Uterus (tissue), 4 donors: ENCODE results near the gene SMIM32. TPM values are rescaled to one million over a fixed set of nuclear protein-coding genes. Genes with fewer than 3 reads are reported as not detected.

Source experiments
- DNase-seq, 2 donors: peaks; one replicate each; pipeline ENCODE4 v3.0.0-alpha.2; 2019 to 2020
- H3K27ac ChIP-seq, 2 donors: fragments of 200-600 bp; sonication (generic); 1 replicate in 1 of 2; 2 replicates in 1 of 2; pipeline ENCODE4 v1.5.1; 2016 to 2018
- H3K27me3 ChIP-seq, 2 donors: fragments of 200-600 bp; sonication (generic); one replicate each; pipeline ENCODE4 v1.5.1; 2018 to 2019; ENCODE audit warnings: control low read depth in 1 of 2
- H3K36me3 ChIP-seq, 2 donors: fragments of 200-600 bp; sonication (generic); one replicate each; pipeline ENCODE4 v1.5.1; 2019; ENCODE audit warnings: control low read depth in 1 of 2
- H3K4me1 ChIP-seq, 2 donors: fragments of 200-600 bp; sonication (generic); one replicate each; pipeline ENCODE4 v1.5.1; 2018 to 2019; ENCODE audit warnings: control low read depth in 1 of 2
- H3K4me3 ChIP-seq, 2 donors: fragments of 200-600 bp; sonication (generic); 1 replicate in 1 of 2; 2 replicates in 1 of 2; pipeline ENCODE4 v1.5.1; 2018 to 2019; ENCODE audit warnings: mild to moderate bottlenecking in 1 of 2
- H3K9me3 ChIP-seq, 2 donors: fragments of 200-600 bp; sonication (generic); one replicate each; pipeline ENCODE4 v1.5.1; 2019; ENCODE audit warnings: control low read depth in 1 of 2
- CTCF ChIP-seq, 4 experiments: fragments of 200-600 bp in 2 of 4; fragments of 450-650 bp in 2 of 4; sonication (generic) in 2 of 4; IDR thresholded peaks; one replicate each; pipeline ENCODE4 v1.5.1; 2016 to 2019; ENCODE audit warnings: antibody characterized with exemption in 4 of 4, mild to moderate bottlenecking in 2 of 4, moderate library complexity in 1 of 4
- POLR2A ChIP-seq, 2 donors: fragments of 450-650 bp; IDR thresholded peaks; one replicate each; pipeline ENCODE4 v1.6.1; 2016; ENCODE audit warnings: antibody characterized with exemption in 2 of 2, mild to moderate bottlenecking in 1 of 2, moderate library complexity in 1 of 2
- intact Hi-C: fragments of 100-400 bp; cut with DNase I; formaldehyde crosslinking; loops from one replicate; pipeline ENCODE4 v1.15.1; 2023; ENCODE audit warnings: low total_unique reads
- total RNA-seq, 4 donors: library from RNA; depleted of rRNA in 3 of 4; stranded (reverse); fragments of >200 nt in 3 of 4; gene quantifications; one replicate each; pipeline versions ENCODE4 v1.1.0 to v1.2.4, GENCODE V29; 2014 to 2023
- donor health status: DM: yes; HTN: yes; CAD: no.

SMIM32 gene
- total RNA-seq, 4 donors from 2014 or later, result 3.0 TPM; not detected in 3

GRCh38 chr5:136190091-136190720, 2.8 kb downstream of the SMIM32 start:
- no peak for DNase-seq
- TF ChIP-seq POLR2A (IDR thresholded peaks at IDR 0.05), result no peak
- no peak for TF ChIP-seq CTCF (IDR thresholded peaks at IDR 0.05)
- Histone ChIP-seq H3K9me3 (no peaks in the 10 kb centered on the region), H3K27me3 (peaks cover 15 to 16% of the 10 kb centered on the region in 2 donors), H3K36me3 (no peaks in the 10 kb centered on the region), H3K4me1 (peaks cover 0 to 15% of the 10 kb centered on the region in 2 donors), H3K27ac (no peak overlapping the region), H3K4me3 (no peak overlapping the region)
- intact Hi-C loops, result no loop called here

- no peak for TF ChIP-seq POLR2A (IDR thresholded peaks at IDR 0.05)
- no peaks in the 10 kb centered on the region for H3K9me3 ChIP-seq
- peaks cover 0 to 15% of the 10 kb centered on the region in 2 donors for H3K4me1 ChIP-seq
- no peak overlapping the region for H3K4me3 ChIP-seq
- peaks cover 10 to 16% of the 10 kb centered on the region in 2 donors for H3K27me3 ChIP-seq
- no peak for DNase-seq
- intact Hi-C loops, result no loop called here
- no peaks in the 10 kb centered on the region for H3K36me3 ChIP-seq
- H3K27ac ChIP-seq, result no peak overlapping the region
Measured at GRCh38 chr5:136188859-136189258, 4.1 kb downstream of the SMIM32 start.

GRCh38 chr5:136186796-136187195, 6.2 kb downstream of the SMIM32 start:
- TF ChIP-seq CTCF (IDR thresholded peaks at IDR 0.05) (no peak), POLR2A (IDR thresholded peaks at IDR 0.05) (no peak)
- H3K27ac ChIP-seq, result no peak overlapping the region
- H3K4me1 ChIP-seq, result peaks cover 0 to under 1% of the 10 kb centered on the region in 2 donors
- H3K27me3 ChIP-seq, result peaks cover 4 to 8% of the 10 kb centered on the region in 2 donors
- intact Hi-C loops, result no loop called here
- H3K36me3 ChIP-seq, result no peaks in the 10 kb centered on the region
- H3K4me3 ChIP-seq, result no peak overlapping the region
- no peak for DNase-seq
- no peaks in the 10 kb centered on the region for H3K9me3 ChIP-seq

DNA sequence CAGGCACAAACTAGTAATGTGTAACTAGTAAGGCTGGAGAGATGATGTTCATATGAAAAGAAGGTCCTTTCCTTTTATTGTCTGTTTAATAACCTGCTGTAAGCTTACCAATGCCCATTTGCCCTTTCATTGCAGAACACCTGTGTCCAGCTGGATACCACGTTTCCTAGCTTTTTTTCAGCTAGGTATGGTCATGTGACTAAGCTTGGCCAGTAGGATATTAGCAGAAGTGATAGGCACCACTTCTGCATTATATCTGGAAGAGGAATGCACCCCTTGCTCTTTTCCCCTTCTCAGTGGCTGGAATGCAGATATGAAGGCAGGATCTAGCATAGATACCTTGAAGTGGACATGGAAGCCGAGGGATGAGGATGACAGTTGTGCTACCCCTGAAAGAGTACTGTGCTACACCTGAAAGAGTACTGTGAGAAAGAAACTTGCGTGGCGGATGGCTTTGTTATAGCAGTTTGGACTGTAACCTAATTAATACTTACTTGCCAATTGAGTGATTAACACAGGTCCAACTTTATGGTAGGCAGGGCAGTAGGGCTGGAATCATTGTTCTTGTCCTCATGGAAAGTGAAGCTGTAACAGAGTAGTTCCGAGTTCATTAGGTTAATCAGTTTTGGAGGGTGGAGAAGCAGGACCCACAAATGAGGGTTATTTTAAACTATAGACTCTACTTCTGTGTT, 6.8 kb downstream of the SMIM32 start:
- H3K4me1 ChIP-seq, result no peaks in the 10 kb centered on the region
- H3K27me3 ChIP-seq, result peaks cover 0 to 3% of the 10 kb centered on the region in 2 donors
- DNase-seq, result no peak
- no peak overlapping the region for H3K4me3 ChIP-seq
- TF ChIP-seq CTCF (IDR thresholded peaks at IDR 0.05), result no peak
- no peak for TF ChIP-seq POLR2A (IDR thresholded peaks at IDR 0.05)
- H3K27ac ChIP-seq, result no peak overlapping the region
- intact Hi-C loops, result no loop called here
- H3K9me3 ChIP-seq, result no peaks in the 10 kb centered on the region
- no peaks in the 10 kb centered on the region for H3K36me3 ChIP-seq

GRCh38 chr5:136182618-136183017, 10.3 kb downstream of the SMIM32 start:
- Histone ChIP-seq H3K4me1 (no peaks in the 10 kb centered on the region), H3K9me3 (no peaks in the 10 kb centered on the region), H3K27ac (no peak overlapping the region), H3K36me3 (no peaks in the 10 kb centered on the region), H3K4me3 (no peak overlapping the region), H3K27me3 (no peaks in the 10 kb centered on the region)
- no peak for DNase-seq
- intact Hi-C loops, result no loop called here
- no peak for TF ChIP-seq CTCF (IDR thresholded peaks at IDR 0.05)
- no peak for TF ChIP-seq POLR2A (IDR thresholded peaks at IDR 0.05)
